SK-N-SH treated with all-trans-retinoic acid at 6 μM for 48 hours (cell line): ENCODE measurements around the gene GJC2.

Experiments used
- ATAC-seq: fragments of 200-7000 bp; cut with Tn5 transposase; 3 replicates; pipeline ENCODE4 v1.9.1; 2020; ENCODE audit warnings: mild to moderate bottlenecking, moderate library complexity
- ARNTL ChIP-seq: fragments of 450-650 bp; formaldehyde crosslinking; IDR thresholded peaks from 2 replicates; pipeline ENCODE4 v1.5.0; 2020; ENCODE audit warnings: low read depth, mild to moderate bottlenecking, moderate library complexity, borderline replicate concordance
- BACH2 ChIP-seq: fragments of 250-450 bp; sonication (Bioruptor Pico); IDR thresholded peaks from 2 replicates; pipeline ENCODE4 v1.9.0; 2021; ENCODE audit warnings: mild to moderate bottlenecking, borderline replicate concordance
- CSDC2 ChIP-seq: fragments of 250-450 bp; sonication (Bioruptor Pico); IDR thresholded peaks from 2 replicates; pipeline ENCODE4 v1.5.0; 2020; ENCODE audit warnings: mild to moderate bottlenecking, moderate library complexity
- ESRRG ChIP-seq: fragments of 250-450 bp; sonication (Bioruptor Pico); IDR thresholded peaks from 2 replicates; pipeline ENCODE4 v1.6.1; 2021; ENCODE audit warnings: mild to moderate bottlenecking
- GLIS3 ChIP-seq: fragments of 250-450 bp; sonication (Bioruptor Pico); IDR thresholded peaks from 2 replicates; pipeline ENCODE4 v1.5.0; 2020; ENCODE audit warnings: mild to moderate bottlenecking, moderate library complexity
- ISL1 ChIP-seq: fragments of 250-450 bp; sonication (Bioruptor Pico); IDR thresholded peaks from 2 replicates; pipeline ENCODE4 v2.1.2; 2022; ENCODE audit warnings: mild to moderate bottlenecking, moderate library complexity
- OSR1 ChIP-seq: fragments of 250-450 bp; sonication (Bioruptor Pico); IDR thresholded peaks from 2 replicates; pipeline ENCODE4 v1.8.0; 2022; ENCODE audit warnings: moderate library complexity, mild to moderate bottlenecking, inconsistent platforms
- PPARA ChIP-seq: fragments of 250-450 bp; sonication (Bioruptor Pico); IDR thresholded peaks from 2 replicates; pipeline ENCODE4 v1.5.0; 2020; ENCODE audit warnings: mild to moderate bottlenecking, borderline replicate concordance
- RARB ChIP-seq: fragments of 250-450 bp; sonication (Bioruptor Pico); IDR thresholded peaks from 2 replicates; pipeline ENCODE4 v1.8.0; 2021; ENCODE audit warnings: mild to moderate bottlenecking, moderate library complexity
- SNAI2 ChIP-seq: fragments of 250-450 bp; sonication (Bioruptor Pico); IDR thresholded peaks from 2 replicates; pipeline ENCODE4 v1.5.0; 2020; ENCODE audit warnings: mild to moderate bottlenecking, moderate library complexity
- TCF4 ChIP-seq: fragments of 250-450 bp; sonication (Bioruptor Pico); IDR thresholded peaks from 2 replicates; pipeline ENCODE4 v1.8.0; 2021; ENCODE audit warnings: mild to moderate bottlenecking, moderate library complexity, borderline replicate concordance
- TOX ChIP-seq: fragments of 250-450 bp; sonication (Bioruptor Pico); IDR thresholded peaks from 2 replicates; pipeline ENCODE4 v1.8.0; 2021; ENCODE audit warnings: mild to moderate bottlenecking, moderate library complexity, borderline replicate concordance
- ZC3H10 ChIP-seq: fragments of 250-450 bp; sonication (Bioruptor Pico); IDR thresholded peaks from 2 replicates; pipeline ENCODE4 v1.5.1; 2021; ENCODE audit warnings: mild to moderate bottlenecking, moderate library complexity
- ZFP3 ChIP-seq: fragments of 250-450 bp; sonication (Bioruptor Pico); IDR thresholded peaks from 2 replicates; pipeline ENCODE4 v1.5.0; 2020; ENCODE audit warnings: mild to moderate bottlenecking, moderate library complexity
- ZFP30 ChIP-seq: fragments of 450-650 bp; formaldehyde crosslinking; IDR thresholded peaks from 2 replicates; pipeline ENCODE4 v1.5.0; 2022; ENCODE audit warnings: mild to moderate bottlenecking, moderate library complexity
- ZNF565 ChIP-seq: fragments of 450-650 bp; formaldehyde crosslinking; conservative IDR thresholded peaks from 2 replicates; pipeline ENCODE4 v1.5.0; 2020; ENCODE audit warnings: low read depth, mild to moderate bottlenecking, moderate library complexity
- ZNF70 ChIP-seq: fragments of 450-650 bp; formaldehyde crosslinking; IDR thresholded peaks from 2 replicates; pipeline ENCODE4 v1.5.0; 2020; ENCODE audit warnings: mild to moderate bottlenecking, moderate library complexity
- ZNF8 ChIP-seq: fragments of 450-650 bp; formaldehyde crosslinking; IDR thresholded peaks from 2 replicates; pipeline ENCODE4 v1.5.0; 2020; ENCODE audit warnings: mild to moderate bottlenecking, moderate library complexity
- TF ChIP-seq, protein P1 (sequence below): fragments of 250-450 bp; sonication (Bioruptor Pico); IDR thresholded peaks from 2 replicates; pipeline ENCODE4 v1.5.1; 2021; ENCODE audit warnings: mild to moderate bottlenecking, moderate library complexity
- TF ChIP-seq, protein P2 (sequence below): fragments of 250-450 bp; sonication (Bioruptor Pico); IDR thresholded peaks from 2 replicates; pipeline ENCODE4 v1.8.0; 2020; ENCODE audit warnings: mild to moderate bottlenecking, moderate library complexity, borderline replicate concordance
- TF ChIP-seq, protein P3 (sequence below): fragments of 250-450 bp; sonication (Bioruptor Pico); IDR thresholded peaks from 2 replicates; pipeline ENCODE4 v1.5.1; 2020; ENCODE audit warnings: low read depth, mild to moderate bottlenecking, moderate library complexity
- TF ChIP-seq, protein P4 (sequence below): fragments of 250-450 bp; sonication (Bioruptor Pico); IDR thresholded peaks from 2 replicates; pipeline ENCODE4 v1.8.0; 2021; ENCODE audit warnings: low read depth, mild to moderate bottlenecking, moderate library complexity, borderline replicate concordance
- TF ChIP-seq, protein P5 (sequence below): fragments of 250-450 bp; sonication (Bioruptor Pico); IDR thresholded peaks from 2 replicates; pipeline ENCODE4 v1.5.0; 2020; ENCODE audit warnings: mild to moderate bottlenecking, moderate library complexity

The GJC2 gene

DNA sequence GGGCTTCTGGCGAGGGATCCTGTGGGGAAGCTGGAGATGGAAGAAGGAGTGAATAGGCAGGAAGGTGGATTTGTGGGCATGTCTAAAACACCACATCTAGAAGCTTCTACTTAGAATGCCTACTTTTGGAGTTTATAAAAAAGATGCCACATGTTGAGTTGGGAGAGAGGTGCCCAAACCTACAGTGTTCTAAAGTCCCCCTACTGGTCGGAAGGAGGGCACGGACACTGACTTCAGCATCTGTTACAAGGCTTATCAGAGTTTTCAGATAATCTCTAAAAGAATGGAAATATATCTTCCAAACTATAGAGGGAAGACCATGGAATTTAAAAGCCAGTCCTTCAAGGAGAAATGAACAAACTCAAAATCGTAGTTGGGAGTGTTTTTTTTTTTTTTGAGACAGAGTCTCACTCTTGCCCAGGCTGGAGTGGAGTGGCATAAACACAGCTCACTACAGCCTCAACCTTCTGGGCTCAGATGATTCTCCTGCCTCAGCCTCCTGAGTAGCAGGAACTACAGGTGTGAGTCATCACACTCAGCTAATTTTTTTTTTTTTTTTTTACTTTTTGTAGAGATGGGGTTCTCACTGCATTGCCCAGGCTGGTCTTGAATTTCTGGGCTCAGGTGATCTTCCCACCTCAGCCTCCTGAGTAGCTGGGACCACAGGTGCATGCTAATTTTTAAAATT, 30.7 kb downstream of the GJC2 start (continued):
- TF ChIP-seq ZNF70 (CRISPR knock-in tag) (no peak), ZFP30 (no peak), ISL1 (no peak), TOX (CRISPR knock-in tag) (no peak), ARNTL (no peak), ZNF565 (CRISPR knock-in tag) (no peak)
- TF ChIP-seq, protein P1, sequence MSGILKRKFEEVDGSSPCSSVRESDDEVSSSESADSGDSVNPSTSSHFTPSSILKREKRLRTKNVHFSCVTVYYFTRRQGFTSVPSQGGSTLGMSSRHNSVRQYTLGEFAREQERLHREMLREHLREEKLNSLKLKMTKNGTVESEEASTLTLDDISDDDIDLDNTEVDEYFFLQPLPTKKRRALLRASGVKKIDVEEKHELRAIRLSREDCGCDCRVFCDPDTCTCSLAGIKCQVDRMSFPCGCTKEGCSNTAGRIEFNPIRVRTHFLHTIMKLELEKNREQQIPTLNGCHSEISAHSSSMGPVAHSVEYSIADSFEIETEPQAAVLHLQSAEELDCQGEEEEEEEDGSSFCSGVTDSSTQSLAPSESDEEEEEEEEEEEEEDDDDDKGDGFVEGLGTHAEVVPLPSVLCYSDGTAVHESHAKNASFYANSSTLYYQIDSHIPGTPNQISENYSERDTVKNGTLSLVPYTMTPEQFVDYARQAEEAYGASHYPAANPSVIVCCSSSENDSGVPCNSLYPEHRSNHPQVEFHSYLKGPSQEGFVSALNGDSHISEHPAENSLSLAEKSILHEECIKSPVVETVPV (CRISPR knock-in tag), result no peak

DNA sequence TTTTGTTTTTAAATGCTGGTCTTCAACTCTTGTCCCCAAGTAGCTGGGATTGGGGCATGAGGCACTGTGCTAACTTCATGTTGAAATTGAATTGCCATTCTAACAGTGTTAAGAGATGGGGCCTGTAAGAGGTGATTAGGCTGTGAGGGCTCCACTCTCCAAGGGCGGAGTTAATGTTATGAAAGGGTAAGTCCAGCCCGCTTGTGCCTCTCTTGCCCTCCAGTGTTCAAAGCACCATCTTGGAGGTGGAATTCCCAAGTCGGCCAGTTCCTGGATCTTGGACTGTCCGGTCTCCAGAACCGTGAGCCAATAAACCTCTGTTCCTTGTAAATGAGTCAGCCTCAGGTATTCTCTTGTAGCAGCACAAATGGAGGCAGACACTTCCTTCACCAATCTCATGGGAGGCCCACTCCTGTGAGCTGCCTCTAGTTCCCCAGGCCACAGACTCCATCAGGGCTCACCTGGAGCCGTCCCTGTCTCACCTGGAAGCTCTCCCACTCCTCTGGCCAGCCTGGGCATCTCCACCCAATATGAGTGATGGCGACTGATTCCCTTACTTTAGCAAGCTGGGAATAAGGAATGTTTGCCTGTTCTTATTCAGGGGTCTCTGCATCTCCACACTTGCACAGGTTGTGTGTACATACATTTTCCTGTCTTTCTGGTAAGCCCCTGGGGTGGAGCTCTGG, 31.4 kb downstream of the GJC2 start:
- no peak for ATAC-seq
- TF ChIP-seq ZNF8, result no peak
- TF ChIP-seq ZNF70 (CRISPR knock-in tag), result no peak
- TF ChIP-seq, protein P2, sequence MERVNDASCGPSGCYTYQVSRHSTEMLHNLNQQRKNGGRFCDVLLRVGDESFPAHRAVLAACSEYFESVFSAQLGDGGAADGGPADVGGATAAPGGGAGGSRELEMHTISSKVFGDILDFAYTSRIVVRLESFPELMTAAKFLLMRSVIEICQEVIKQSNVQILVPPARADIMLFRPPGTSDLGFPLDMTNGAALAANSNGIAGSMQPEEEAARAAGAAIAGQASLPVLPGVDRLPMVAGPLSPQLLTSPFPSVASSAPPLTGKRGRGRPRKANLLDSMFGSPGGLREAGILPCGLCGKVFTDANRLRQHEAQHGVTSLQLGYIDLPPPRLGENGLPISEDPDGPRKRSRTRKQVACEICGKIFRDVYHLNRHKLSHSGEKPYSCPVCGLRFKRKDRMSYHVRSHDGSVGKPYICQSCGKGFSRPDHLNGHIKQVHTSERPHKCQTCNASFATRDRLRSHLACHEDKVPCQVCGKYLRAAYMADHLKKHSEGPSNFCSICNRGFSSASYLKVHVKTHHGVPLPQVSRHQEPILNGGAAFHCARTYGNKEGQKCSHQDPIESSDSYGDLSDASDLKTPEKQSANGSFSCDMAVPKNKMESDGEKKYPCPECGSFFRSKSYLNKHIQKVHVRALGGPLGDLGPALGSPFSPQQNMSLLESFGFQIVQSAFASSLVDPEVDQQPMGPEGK (CRISPR knock-in tag), result no peak
- TF ChIP-seq, protein P3, sequence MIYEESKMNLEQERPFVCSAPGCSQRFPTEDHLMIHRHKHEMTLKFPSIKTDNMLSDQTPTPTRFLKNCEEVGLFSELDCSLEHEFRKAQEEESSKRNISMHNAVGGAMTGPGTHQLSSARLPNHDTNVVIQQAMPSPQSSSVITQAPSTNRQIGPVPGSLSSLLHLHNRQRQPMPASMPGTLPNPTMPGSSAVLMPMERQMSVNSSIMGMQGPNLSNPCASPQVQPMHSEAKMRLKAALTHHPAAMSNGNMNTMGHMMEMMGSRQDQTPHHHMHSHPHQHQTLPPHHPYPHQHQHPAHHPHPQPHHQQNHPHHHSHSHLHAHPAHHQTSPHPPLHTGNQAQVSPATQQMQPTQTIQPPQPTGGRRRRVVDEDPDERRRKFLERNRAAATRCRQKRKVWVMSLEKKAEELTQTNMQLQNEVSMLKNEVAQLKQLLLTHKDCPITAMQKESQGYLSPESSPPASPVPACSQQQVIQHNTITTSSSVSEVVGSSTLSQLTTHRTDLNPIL, result no peak
- TF ChIP-seq ISL1, result no peak
- no peak for TF ChIP-seq TOX (CRISPR knock-in tag)
- TF ChIP-seq BACH2 (CRISPR knock-in tag), result no peak
- TF ChIP-seq ZFP3, result no peak
- no peak for TF ChIP-seq PPARA
- TF ChIP-seq RARB (CRISPR knock-in tag), result no peak
- TF ChIP-seq ZC3H10, result no peak
- TF ChIP-seq, protein P1 (CRISPR knock-in tag), result no peak
- TF ChIP-seq ESRRG, result no peak
- TF ChIP-seq, protein P4, sequence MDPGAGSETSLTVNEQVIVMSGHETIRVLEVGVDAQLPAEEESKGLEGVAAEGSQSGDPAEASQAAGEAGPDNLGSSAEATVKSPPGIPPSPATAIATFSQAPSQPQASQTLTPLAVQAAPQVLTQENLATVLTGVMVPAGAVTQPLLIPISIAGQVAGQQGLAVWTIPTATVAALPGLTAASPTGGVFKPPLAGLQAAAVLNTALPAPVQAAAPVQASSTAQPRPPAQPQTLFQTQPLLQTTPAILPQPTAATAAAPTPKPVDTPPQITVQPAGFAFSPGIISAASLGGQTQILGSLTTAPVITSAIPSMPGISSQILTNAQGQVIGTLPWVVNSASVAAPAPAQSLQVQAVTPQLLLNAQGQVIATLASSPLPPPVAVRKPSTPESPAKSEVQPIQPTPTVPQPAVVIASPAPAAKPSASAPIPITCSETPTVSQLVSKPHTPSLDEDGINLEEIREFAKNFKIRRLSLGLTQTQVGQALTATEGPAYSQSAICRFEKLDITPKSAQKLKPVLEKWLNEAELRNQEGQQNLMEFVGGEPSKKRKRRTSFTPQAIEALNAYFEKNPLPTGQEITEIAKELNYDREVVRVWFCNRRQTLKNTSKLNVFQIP, result no peak
- TF ChIP-seq ARNTL, result no peak

DNA sequence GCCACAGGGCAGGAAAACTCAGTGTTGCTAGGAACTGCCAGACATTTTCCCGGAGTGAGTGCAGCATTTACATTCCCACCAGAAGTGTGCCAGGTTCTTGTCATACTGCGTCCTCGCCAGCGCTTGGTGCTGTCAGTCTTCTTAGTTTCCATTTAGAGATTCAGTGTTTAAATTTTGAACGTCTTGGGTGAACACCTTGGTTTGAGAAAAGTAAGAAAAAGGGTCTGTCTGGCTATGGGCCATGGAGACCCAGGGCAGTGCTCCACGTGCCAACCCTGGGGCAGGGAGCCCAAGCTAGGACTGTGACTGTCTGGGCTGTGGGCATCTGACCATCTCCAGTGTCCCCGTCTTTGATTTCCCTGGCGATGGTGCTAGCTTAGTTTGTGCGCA, 31.9 kb downstream of the GJC2 start:
- no peak for TF ChIP-seq ZFP30
- ATAC-seq, result no peak

DNA sequence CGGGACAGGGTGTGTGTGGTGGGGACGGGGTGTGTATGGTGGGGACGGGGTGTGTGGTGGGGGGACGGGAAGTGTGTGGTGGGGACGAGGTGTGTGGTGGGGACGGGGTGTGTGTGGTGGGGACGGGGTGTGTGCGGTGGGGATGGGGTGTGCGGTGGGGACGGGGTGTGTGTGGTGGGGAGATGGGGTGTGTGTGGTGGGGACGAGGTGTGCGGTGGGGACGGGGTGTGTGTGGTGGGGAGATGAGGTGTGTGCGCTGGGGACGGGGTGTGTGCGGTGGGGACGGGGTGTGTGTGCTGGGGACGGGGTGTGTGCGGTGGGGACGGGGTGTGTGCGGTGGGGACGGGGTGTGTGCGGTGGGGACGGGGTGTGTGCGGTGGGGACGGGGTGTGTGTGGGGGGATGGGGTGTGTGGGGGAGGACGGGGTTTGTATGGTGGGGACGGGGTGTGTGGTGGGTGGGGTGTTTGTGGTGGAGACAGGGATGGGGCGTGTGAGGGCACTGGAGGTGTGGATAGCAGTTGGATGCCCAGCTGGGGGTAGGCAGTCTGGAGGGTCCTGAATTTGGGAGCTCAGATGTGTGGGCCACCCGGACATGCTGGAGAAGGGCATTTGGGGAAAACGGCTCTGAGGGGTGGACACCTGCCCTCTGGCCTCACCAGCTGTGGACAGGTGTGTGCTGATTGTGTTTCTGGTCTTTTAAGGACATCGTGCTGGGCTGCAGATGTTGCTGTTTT, 32.7 kb downstream of the GJC2 start:
- ATAC-seq, result no peak
- TF ChIP-seq CSDC2 (CRISPR knock-in tag) (no peak), PPARA (no peak), TOX (CRISPR knock-in tag) (no peak), GLIS3 (CRISPR knock-in tag) (no peak), OSR1 (CRISPR knock-in tag) (no peak), TCF4 (CRISPR knock-in tag) (no peak), RARB (CRISPR knock-in tag) (no peak), ISL1 (no peak), ZFP30 (no peak), BACH2 (CRISPR knock-in tag) (no peak), ZC3H10 (no peak), SNAI2 (CRISPR knock-in tag) (no peak), ZNF565 (CRISPR knock-in tag) (no peak)
- TF ChIP-seq, protein P5, sequence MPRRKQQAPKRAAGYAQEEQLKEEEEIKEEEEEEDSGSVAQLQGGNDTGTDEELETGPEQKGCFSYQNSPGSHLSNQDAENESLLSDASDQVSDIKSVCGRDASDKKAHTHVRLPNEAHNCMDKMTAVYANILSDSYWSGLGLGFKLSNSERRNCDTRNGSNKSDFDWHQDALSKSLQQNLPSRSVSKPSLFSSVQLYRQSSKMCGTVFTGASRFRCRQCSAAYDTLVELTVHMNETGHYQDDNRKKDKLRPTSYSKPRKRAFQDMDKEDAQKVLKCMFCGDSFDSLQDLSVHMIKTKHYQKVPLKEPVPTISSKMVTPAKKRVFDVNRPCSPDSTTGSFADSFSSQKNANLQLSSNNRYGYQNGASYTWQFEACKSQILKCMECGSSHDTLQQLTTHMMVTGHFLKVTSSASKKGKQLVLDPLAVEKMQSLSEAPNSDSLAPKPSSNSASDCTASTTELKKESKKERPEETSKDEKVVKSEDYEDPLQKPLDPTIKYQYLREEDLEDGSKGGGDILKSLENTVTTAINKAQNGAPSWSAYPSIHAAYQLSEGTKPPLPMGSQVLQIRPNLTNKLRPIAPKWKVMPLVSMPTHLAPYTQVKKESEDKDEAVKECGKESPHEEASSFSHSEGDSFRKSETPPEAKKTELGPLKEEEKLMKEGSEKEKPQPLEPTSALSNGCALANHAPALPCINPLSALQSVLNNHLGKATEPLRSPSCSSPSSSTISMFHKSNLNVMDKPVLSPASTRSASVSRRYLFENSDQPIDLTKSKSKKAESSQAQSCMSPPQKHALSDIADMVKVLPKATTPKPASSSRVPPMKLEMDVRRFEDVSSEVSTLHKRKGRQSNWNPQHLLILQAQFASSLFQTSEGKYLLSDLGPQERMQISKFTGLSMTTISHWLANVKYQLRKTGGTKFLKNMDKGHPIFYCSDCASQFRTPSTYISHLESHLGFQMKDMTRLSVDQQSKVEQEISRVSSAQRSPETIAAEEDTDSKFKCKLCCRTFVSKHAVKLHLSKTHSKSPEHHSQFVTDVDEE (CRISPR knock-in tag), result no peak
- TF ChIP-seq, protein P3, result no peak
